AG09319 (cell line): ENCODE data around the gene AFDN.

ENCODE experiments used
- DNase-seq: peaks from one replicate; pipeline ENCODE4 v3.0.0-alpha.2; 2010; ENCODE audit warnings: low read depth; ENCODE audit errors: extremely low read depth
- CTCF ChIP-seq: IDR thresholded peaks from 2 replicates; pipeline ENCODE4 v1.5.1; 2011; ENCODE audit warnings: low read depth, mild to moderate bottlenecking, inconsistent platforms, low read length, moderate library complexity

Gene AFDN

GRCh38 chr6:167954151-167954550 lies 127.4 kb downstream of the AFDN start:
- DNase-seq, result no peak
- TF ChIP-seq CTCF, result no peak

GRCh38 chr6:167956491-167956890 lies 129.8 kb downstream of the AFDN start:
- TF ChIP-seq CTCF, result no peak

GRCh38 chr6:167956983-167957492 lies 130.3 kb downstream of the AFDN start:
- no peak for DNase-seq

More at GRCh38 chr6:167956491-167956890, 129.8 kb downstream of the AFDN start:
- no peak for DNase-seq

GRCh38 chr6:167957626-167958025 lies 130.9 kb downstream of the AFDN start:
- no peak for TF ChIP-seq CTCF
- DNase-seq, result no peak

More at GRCh38 chr6:167956983-167957492, 130.3 kb downstream of the AFDN start:
- TF ChIP-seq CTCF, result no peak

GRCh38 chr6:167960579-167960978 lies 133.9 kb downstream of the AFDN start:
- no peak for DNase-seq
- no peak for TF ChIP-seq CTCF

GRCh38 chr6:167962711-167963110 lies 136.0 kb downstream of the AFDN start:
- no peak for DNase-seq
- no peak for TF ChIP-seq CTCF

- no peak for TF ChIP-seq CTCF
- no peak for DNase-seq
Observed at GRCh38 chr6:167963589-167964057, 136.9 kb downstream of the AFDN start.
